GM19463 (cell line): ENCODE measurements around the gene CHADL.

Experiments used
- ATAC-seq: cut with Tn5 transposase; IDR thresholded peaks from one replicate; pipeline ENCODE4 v1.9.1; 2021; ENCODE audit warnings: mild to moderate bottlenecking, moderate library complexity; ENCODE audit not compliant: unreplicated experiment

The CHADL gene

DNA sequence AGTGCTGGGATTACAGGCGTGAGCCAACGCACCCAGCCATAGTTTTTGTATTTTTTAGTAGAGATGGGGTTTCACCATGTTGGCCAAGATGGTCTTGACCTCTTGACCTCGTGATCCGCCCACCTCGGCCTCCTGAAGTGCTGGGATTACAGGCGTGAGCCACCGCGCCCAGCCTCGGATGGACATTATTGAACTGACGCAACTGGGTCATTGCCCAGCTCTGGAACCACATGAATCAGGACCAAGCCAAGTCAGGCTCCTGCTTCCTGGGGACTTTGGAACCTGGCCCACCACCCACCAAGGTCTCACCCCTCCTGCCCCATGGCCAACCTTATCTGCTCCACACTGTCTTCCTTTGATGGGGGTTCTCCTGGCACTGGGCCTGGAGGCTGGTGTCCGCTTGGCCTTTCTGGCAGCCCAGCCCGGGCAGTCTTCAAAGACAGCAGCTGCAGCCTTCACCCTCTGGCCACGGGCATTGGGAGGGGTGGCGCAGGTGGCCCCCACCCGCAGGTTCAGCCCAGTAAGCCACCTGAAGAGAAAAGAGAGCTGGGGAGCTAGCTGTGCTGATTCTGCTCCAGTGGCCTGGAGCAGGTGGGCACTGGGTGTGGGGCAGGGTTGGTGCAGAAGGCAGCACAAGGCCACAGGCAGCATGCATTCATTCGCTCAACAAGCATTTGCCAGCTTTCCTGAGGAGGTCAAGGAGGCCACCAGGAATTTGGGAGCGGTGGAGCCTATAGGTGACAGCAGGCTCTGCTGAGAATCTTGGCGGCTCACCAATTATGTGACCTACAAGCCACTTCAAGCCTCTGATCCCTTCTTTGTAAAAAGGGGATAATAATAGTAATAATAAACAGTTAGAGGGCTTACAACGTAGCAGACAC lies 5.7 kb downstream of the CHADL start:
- no peak for ATAC-seq

DNA sequence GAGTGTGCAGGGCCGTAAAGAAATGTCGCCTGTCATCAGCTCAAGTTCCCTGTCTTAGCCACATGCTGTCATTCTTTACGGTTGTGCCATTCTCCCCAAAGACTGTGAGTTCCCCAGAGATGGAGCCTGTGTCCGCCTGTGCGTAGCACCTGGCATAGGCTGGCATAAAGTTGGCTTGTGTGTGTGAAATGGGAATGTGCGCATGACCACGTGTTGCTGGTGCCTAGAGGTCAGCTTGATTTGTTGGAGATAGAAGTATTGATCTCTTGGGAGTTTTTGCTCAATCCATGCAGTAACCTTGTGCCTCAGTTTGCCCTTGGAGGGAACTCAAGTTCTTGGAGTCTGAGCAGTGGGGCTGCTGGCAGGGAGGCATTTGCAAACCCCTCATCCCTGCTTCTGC lies 9.4 kb downstream of the CHADL start:
- no peak for ATAC-seq

DNA sequence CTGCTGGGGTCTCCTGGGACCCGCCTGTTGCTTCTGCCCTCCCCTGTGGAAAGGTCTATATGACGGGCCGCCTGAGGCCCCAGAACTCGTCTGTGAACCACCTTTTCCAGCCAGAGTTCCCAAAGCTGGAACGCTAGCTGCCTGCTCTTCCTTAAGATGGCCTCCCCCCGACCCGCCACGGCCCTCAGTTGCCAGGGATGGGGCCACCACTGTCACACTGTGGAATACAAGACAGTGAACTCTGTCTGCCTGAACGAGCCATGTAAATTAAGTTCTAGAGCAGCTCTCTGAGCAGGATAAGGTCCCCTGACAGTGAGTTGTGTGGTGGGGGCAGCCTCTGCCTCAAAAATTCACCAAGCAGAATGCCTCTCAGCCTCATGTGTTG lies 10.3 kb downstream of the CHADL start:
- ATAC-seq, result no peak

DNA sequence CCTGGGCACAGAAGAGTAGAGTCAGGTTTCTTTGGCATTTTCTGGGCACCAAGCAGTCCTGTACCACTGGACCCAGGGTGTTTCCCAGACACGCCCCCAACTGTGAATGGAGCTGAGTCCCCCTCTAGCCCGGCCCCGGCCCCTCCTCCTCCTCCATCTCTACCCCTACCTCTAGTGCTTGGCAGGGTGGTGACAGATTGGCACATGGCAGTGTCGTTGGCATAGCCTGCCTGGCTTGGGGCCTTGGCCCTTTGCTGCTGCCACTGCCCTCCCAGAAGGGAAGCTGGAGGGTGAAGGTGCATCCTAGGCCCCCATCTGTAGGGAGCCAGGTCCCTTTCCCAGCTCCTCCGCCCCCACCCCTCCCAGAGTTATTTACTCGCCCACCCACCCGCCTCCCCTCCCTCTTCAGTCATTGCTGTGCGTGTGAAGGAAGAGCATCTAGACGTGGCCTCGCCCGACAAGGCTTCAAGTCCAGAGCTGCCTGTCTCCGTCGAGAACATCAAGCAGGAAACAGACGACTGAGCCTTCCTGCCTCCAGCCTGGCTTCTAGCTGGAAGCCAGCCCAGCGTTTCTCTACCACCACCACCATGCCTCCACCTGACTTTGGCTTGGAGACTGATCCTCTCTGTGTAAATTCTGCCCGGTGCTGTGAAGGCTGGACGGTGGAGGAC lies 10.9 kb downstream of the CHADL start:
- ATAC-seq, result no peak

DNA sequence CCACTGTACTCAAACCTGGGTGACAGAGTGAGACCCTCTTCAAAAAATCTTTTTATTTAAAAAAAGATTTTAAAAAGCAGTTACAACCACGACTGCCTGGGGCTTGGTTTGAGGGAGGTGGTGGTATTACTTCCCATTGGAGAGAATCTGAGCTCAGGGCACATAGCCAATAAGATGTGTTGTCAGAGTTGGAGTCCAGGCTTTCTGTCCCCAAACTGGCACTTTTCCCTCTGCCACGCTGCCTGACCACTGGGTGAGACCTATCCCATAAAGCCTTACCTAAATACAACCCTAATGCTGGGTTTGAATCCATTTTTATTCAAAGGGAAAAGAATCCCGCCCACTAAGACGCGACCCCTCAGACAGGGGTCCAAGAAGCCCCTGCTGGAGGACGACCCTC lies 11.5 kb downstream of the CHADL start:
- ATAC-seq, result no peak

DNA sequence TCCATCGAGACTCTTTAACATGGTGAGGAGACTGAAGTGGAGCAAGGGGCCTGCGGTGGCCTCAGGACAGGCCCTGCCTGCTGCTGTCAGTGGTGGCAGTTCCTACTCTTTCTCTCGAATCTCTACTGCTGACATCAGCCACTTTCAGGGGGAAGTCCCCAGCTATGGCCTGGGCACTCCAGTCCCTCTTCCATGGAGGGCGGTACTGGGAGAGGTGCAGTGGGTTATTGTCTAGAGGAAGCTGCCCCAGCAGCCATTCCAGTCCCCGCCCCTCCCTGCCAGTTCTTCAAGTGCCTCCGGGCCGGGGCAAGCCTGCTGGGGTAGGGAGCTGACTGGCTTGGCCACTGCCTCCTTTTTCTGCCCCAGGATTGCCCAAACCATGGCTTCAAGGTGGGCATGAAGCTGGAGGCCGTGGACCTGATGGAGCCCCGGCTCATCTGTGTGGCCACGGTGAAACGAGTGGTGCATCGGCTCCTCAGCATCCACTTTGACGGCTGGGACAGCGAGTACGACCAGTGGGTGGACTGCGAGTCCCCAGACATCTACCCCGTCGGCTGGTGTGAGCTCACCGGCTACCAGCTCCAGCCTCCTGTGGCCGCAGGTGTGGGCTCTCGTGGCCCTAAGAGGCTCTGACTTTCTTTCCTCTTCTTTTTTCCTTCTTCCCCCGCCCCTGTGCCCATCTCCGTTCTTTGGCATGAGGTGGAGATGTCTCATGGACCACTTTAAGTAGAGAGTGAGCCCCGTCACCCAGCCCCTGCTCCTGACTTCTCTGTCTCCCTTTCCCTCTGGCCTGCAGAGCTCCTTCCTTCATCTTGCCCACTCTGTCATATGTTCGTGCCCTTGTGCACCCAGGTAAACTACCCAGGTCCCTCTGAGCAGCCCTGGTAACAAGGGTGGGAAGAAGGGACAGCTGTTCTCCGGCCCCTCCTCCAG lies 13.7 kb downstream of the CHADL start:
- no peak for ATAC-seq

DNA sequence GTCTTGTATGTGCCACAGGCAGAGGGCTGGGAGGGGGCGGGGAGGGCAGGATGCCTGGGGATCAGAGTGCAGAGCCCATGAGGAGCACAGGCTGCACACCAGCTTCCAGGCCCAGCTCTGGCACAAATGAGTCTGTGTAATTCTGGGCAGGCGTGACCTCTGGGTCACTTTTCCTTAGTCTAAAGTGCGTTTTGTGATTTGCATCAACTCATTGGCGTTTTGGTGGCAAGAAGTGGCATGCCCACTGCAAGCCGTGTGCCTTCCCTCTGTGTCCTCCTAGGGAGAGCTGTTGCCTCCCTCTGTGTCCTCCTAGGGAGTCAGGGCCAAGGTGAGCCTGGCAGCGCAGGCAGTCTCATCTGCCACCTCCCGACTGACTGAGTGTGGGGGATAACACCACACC lies 17.2 kb downstream of the CHADL start:
- ATAC-seq, result no peak

DNA sequence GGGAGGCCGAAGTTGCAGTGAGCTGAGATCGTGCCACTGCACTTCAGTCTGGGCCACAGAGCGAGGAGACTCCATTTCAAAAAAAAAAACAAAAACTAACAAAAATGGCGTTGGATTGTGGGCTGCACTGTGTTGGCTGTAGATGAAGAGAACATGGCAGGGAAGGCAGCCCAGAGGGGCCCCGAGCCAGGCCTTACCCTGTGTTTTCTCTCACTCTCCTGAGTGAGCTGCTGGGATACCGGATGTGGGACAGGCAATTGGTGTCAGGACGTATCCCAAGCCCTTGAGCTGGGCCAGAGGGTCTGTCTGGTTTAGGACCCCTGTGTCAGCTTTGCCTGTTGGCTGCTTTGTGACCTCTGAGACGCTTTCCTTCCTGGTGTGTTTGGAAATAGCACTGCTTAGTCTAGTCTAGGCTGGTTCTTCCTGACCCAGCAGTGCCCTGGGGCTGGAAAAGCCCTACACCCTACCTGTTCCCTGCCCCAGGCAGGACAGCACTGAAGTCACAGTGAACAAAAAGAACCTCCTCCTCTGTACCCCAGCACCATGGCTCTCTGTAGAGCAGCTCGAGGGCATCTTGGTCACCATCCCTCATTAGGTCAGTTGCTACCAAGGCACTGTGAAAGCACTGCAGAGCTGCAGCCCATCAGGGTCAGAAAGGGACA lies 17.8 kb downstream of the CHADL start:
- ATAC-seq, result no peak

DNA sequence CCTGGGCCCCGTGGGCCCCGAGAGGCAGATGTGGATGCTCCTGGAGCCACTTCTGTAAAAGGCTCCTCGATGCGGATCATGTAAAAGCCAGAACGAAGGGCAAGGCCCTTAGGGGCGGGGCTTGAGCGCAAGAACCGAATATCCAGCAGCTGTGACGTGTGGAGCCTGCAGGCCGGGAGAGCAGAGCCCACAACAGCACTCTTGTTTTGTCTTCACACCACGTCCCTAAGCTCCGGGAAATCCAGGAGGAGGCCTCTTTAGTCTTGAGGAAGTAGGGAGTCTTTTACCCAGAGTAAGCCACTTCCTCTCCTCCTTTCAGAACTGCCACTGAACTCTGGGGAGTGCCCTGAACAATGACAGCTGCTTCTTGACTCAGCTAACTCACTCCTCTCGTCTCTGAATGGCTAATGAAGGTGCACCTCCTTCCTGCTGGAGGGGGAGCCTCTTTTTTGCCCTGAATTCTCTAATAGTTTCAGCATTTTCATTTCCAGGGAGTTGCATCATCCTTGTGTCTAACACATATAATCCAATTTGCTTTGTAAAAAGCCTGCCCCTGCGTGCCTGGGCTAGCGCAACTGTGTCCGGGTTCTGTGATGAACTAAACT lies 23.1 kb downstream of the CHADL start:
- ATAC-seq, result no peak

DNA sequence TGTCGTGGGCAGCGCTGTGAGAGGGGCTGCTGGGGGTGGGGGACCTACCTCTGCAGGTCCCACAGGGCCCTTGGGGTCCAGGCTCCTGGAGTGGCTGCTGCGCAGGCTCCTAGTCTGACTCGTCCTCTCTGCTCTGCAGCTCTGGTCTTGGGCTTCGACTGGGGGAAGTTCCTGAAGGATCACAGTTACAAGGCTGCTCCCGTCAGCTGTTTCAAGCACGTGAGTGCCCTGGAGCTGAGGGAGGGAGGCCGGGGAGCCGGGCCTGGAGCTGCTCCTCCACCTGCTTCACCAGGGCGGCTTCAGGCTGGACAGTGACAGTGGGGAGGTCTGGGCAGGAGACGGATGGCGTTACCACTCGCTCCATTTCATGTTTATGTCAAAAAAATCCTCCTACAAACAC lies 23.7 kb downstream of the CHADL start:
- no peak for ATAC-seq

DNA sequence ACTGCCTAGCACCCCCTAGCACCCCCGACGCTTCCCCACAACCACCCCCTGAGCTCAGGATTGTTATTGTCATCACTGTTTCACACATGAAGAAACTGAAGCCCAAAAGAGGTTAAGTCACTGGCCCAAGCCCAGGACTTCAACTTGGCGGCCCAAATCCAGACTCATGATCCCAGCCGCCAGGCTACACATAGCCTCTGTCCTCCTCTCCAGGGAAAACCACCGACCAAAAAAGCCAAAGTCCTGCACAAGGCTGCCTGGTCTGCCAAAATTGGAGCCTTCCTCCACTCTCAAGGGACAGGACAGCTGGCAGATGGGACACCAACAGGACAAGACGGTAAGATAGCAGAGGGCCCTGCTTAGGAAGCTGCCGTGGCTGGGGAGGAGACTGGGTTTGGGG lies 24.8 kb downstream of the CHADL start:
- ATAC-seq, result no peak

DNA sequence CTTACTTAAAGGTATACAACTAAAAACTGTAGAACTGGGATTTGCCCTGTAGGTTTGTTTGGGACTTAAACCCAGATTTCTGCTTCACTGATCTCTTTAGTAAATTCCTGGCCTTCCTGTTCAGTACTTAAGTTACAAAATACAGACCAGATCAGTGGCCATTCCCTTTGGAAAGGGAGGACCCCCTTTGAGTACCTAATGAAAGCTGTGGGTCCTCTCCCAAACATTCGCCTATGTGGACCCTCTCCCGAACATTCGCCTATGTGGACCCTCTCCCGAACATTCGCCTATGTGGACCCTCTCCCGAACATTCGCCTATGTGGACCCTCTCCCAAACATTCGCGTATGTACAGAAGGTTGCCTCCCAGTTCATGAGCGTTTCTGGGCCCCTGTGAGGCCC lies 25.3 kb downstream of the CHADL start:
- no peak for ATAC-seq

DNA sequence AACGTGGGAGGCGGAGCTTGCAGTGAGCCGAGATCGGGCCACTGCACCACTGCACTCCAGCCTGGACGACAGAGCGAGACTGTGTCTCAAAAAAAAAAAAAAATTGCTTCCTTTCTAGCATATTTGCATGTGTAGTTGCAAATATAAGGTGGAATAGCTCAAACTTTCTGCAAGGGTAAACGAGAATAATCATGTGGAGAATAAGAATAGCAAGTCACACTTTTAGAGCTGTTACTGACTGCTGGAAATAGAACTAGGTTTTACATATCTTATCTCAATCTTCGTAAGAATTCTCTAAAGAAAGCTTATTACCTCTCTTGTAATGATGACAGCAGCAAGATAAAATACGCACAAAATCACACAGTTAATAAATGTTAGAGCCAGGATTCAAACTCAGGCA lies 34.0 kb downstream of the CHADL start:
- ATAC-seq, result no peak

DNA sequence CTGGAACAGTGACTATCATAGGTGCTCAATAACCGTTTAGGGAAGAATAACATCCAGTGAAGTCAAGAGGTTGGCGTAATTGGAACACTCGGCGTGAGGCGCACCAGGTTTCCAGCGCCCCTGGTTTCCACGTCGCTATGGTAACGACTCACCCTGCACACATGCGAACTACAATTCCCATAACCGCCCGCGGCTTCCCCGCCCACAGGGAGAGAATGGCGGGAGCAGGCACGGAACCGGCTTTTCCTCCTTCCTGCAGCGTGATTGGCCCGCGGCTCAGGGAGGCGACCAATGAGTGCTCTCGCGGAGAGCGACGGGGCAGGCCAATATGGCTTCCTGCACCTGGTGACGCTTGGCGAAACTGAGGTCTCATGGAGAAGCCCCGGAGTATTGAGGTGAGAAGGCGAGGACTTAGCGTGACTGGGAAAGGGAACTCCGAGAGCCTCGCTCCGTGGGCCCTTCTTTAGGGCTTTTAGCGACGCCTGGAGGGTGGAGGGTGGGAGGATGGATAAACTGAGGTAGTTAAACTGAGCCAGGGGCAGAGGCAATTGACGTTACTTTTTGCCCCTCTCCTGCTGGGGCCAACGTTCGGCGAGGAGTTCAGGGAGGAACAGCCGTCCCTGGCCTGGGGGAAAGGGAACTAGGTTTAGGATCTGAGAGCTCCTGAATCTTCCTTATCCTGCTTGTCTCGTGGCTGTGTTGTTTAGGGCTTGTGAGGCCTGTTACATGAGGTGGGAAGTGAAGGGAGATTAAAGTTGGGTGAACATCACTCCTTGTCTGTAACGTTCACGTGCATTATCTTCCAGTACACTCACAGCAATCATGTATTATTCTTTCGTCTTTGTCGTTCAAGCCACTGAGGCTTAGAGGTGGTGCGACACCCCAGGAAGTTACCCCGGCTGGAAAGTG lies 35.5 kb downstream of the CHADL start, which contains the start of gene L3MBTL2:
TSS of gene L3MBTL2 (plus strand) at position 321 of the 909 bp plus-strand sequence. CDS start at position 372, 51 bp downstream.
- ATAC-seq, result peak; percentile 100

DNA sequence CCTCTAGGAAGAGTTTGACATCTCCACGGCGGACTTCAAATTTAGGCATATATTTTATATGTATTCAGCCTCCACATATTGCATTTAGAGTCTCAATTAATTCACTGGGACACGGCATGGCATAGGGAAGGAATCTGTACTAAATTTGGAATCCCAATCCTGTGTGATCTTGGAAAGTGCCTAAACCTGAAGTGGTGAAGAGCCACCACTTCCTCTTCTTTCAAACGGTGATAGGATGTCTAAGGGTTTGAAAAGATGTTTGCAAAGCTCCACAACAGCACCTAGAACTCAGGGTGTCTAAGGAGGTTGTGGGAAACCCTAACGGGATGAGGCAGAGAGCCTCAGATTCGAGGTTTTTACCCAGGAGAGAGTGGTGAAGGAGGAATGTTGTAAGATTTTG lies 36.7 kb downstream of the CHADL start:
- no peak for ATAC-seq

DNA sequence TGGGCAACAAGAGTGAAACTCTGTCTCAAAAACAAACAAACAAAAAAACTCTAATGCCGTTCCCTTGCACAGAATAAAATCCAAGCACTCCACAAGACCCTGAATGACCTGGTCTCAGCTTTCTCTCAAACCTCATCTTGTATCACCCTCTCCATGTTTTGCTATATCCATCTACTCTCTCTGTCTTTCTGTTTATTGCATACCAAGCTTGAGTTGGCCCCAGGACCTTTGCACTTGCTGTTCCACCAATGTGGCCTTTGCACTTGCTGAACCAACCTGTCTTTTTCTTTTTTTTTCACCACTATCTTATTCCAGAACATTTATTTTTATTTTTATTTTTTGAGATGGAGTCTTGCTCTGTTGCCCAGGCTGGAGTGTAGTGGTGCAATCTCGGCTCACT lies 37.6 kb downstream of the CHADL start:
- no peak for ATAC-seq

DNA sequence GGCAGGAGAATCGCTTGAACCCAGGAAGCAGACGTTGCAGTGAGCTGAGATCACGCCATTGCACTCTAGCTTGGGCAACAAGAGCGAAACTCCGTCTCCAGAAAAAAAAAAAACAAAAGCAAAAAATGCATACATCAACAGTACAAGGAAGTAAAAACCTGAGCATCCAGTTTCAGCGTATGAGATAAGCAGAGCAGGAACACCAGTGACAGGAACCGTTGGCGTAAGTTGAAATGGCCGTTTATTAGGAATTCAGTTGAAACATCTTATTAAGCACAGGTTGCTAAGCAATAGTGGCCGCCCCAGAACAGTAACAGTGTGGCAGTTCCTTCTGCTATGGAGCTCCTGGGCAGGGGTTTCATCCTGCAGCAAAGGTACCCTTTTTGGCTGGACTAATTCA lies 39.6 kb downstream of the CHADL start:
- ATAC-seq, result no peak

DNA sequence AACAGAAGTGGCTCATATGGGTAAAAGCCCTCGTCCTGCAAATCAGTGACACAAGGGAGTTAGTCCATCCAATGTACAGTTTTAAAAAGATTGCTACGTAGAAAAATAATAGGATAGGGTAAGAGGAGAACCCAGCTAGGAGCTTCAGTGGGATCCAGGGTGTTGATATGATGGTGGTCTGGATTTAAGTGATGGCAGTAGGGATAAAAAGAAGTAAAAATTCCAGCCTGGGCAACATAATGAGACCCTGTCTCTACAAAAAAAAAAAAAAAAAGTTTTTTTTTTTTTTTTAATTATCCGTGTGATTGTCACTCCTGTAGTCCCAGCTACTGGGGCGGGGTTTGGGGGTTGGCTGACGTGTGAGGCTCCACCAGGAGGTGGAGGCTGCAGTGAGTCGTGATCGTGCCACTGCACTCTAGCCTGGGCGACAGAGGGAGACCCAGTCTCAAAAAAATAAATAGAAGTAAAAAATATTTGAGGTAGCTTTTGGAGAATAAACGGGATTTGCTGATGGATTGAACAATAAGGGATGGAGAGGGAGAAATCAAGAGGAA lies 42.6 kb downstream of the CHADL start:
- ATAC-seq, result no peak
